ENCODE results near the gene CSAG3.
"Not testable (repeated sequence)": the region's sequence is repeated elsewhere in the genome, so short reads cannot be mapped to it uniquely, and the experiment has no call there.

DNA sequence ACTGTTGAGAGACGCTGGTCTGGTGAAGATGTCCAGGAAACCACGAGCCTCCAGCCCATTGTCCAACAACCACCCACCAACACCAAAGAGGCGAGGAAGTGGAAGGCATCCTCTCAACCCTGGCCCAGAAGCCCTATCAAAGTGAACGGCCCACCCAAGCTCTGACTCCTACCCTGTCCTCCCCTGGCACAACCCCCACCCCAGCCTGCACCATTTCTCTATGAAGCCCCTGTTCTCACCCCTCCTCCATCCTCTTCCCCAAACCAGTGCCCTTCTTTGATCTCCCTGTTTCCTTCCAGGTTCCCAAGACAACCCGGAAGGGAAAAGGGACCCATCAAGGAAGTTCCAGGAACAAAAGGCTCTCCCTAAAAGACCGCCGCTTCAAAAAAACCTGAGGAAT lies 526 bp downstream of the CSAG3 start:
- TF ChIP-seq, protein P1, sequence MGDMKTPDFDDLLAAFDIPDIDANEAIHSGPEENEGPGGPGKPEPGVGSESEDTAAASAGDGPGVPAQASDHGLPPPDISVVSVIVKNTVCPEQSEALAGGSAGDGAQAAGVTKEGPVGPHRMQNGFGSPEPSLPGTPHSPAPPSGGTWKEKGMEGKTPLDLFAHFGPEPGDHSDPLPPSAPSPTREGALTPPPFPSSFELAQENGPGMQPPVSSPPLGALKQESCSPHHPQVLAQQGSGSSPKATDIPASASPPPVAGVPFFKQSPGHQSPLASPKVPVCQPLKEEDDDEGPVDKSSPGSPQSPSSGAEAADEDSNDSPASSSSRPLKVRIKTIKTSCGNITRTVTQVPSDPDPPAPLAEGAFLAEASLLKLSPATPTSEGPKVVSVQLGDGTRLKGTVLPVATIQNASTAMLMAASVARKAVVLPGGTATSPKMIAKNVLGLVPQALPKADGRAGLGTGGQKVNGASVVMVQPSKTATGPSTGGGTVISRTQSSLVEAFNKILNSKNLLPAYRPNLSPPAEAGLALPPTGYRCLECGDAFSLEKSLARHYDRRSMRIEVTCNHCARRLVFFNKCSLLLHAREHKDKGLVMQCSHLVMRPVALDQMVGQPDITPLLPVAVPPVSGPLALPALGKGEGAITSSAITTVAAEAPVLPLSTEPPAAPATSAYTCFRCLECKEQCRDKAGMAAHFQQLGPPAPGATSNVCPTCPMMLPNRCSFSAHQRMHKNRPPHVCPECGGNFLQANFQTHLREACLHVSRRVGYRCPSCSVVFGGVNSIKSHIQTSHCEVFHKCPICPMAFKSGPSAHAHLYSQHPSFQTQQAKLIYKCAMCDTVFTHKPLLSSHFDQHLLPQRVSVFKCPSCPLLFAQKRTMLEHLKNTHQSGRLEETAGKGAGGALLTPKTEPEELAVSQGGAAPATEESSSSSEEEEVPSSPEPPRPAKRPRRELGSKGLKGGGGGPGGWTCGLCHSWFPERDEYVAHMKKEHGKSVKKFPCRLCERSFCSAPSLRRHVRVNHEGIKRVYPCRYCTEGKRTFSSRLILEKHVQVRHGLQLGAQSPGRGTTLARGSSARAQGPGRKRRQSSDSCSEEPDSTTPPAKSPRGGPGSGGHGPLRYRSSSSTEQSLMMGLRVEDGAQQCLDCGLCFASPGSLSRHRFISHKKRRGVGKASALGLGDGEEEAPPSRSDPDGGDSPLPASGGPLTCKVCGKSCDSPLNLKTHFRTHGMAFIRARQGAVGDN (IDR thresholded peaks at IDR 0.05), result not testable (repeated sequence)
- TF ChIP-seq EZH2 (IDR thresholded peaks at IDR 0.05; ENCODE audit: borderline replicate concordance, control insufficient read depth, low read depth, low read length); KDM1A (IDR thresholded peaks at IDR 0.05; ENCODE audit: borderline replicate concordance): not testable (repeated sequence)
